ENCODE measurements around the gene APEX2. TPM values are rescaled to one million over a fixed set of nuclear protein-coding genes. Genes with fewer than 3 reads are reported as not detected.

APEX2 gene
- total RNA-seq: 10 to 100 TPM; 17.4 to 18.3 TPM

GRCh38 chrX:54999717-55000598 lies at the start of gene APEX2:
APEX2 (plus strand) TSS chrX:55000363; CDS start chrX:55000423, 60 bp downstream.
- TF ChIP-seq POLR2A (IDR thresholded peaks at IDR 0.05) (peak; percentile 71), CTCF (IDR thresholded peaks at IDR 0.05) (no peak), POLR2AphosphoS5 (IDR thresholded peaks at IDR 0.05) (peak; percentile 77)
- Histone ChIP-seq H3K4me3 (peak within 1 kb of the TSS; percentile 42 to 45), H3K9me3 (no peaks in the 10 kb centered on the region), H3K27ac (peak within 1 kb of the TSS; percentile 85 to 86), H3K36me3 (no peaks in the 10 kb centered on the region), H3K4me1 (replicated peaks) (no peaks in the 10 kb centered on the region), H3K27me3 (replicated peaks; ENCODE audit: insufficient read depth) (no peaks in the 10 kb centered on the region)
- intact Hi-C loops (cut with DNase I): loop anchor here (5.0 kb wide), 1 partner anchor 193 kb away; the partner anchor contains the start of gene MAGED2
- 0% methylated on average over 13 of the region's 55 CpGs for WGBS
- DNase-seq (ENCODE audit: low spot score): peak; percentile 87

- TF ChIP-seq CTCF (IDR thresholded peaks at IDR 0.05): no peak
- TF ChIP-seq POLR2A (IDR thresholded peaks at IDR 0.05): no peak
- no peak for TF ChIP-seq POLR2AphosphoS5 (IDR thresholded peaks at IDR 0.05)
- Histone ChIP-seq H3K36me3 (no peaks in the 10 kb centered on the region), H3K4me1 (replicated peaks) (no peaks in the 10 kb centered on the region), H3K4me3 (no peak overlapping the region), H3K9me3 (no peaks in the 10 kb centered on the region), H3K27me3 (replicated peaks; ENCODE audit: insufficient read depth) (no peaks in the 10 kb centered on the region), H3K27ac (no peak overlapping the region)
- intact Hi-C loops (cut with DNase I): no loop called here
- 54% methylated on average over 5 of the region's 8 CpGs for WGBS
- peak; percentile 39 for DNase-seq (ENCODE audit: low spot score)
Observed at GRCh38 chrX:54950730-54951375, 49.3 kb upstream of the APEX2 start.

- no peak for DNase-seq (ENCODE audit: low spot score)
- Histone ChIP-seq H3K4me1 (replicated peaks) (no peaks in the 10 kb centered on the region), H3K27ac (no peak overlapping the region), H3K9me3 (no peaks in the 10 kb centered on the region), H3K27me3 (replicated peaks; ENCODE audit: insufficient read depth) (no peaks in the 10 kb centered on the region), H3K4me3 (no peak overlapping the region), H3K36me3 (no peaks in the 10 kb centered on the region)
- TF ChIP-seq POLR2A (IDR thresholded peaks at IDR 0.05) (no peak), POLR2AphosphoS5 (IDR thresholded peaks at IDR 0.05) (no peak), CTCF (IDR thresholded peaks at IDR 0.05) (no peak)
- intact Hi-C loops (cut with DNase I): no loop called here
- 67% methylated on average over 1 of the region's 1 CpG for WGBS
Observed at GRCh38 chrX:54961750-54962149, 38.4 kb upstream of the APEX2 start.

GRCh38 chrX:54964766-54965497 lies 35.2 kb upstream of the APEX2 start:
- Histone ChIP-seq H3K27me3 (replicated peaks; ENCODE audit: insufficient read depth) (no peaks in the 10 kb centered on the region), H3K36me3 (no peaks in the 10 kb centered on the region), H3K27ac (no peak overlapping the region), H3K4me1 (replicated peaks) (no peaks in the 10 kb centered on the region), H3K4me3 (no peak overlapping the region), H3K9me3 (no peaks in the 10 kb centered on the region)
- TF ChIP-seq POLR2A (IDR thresholded peaks at IDR 0.05): no peak
- TF ChIP-seq POLR2AphosphoS5 (IDR thresholded peaks at IDR 0.05): no peak
- TF ChIP-seq CTCF (IDR thresholded peaks at IDR 0.05): no peak
- 87% methylated on average over 4 of the region's 4 CpGs for whole genome bisulfite sequencing
- intact Hi-C loops (cut with DNase I): no loop called here
- no peak for DNase-seq (ENCODE audit: low spot score)

Data from prostate gland (tissue), 2 donors.